SU-DHL-6 (cell line): Measurements from ENCODE around the gene ZBTB37.
A peak's percentile ranks its signal among the peaks of the same experiment; 100 is the strongest.
"Not testable (repeated sequence)": the region's sequence is repeated elsewhere in the genome, so short reads cannot be mapped to it uniquely, and the experiment has no call there.

Experiments
- H2AFZ ChIP-seq: fragments of 200-600 bp; sonication (generic); 2 replicates; pipeline ENCODE4 v1.6.1; 2014; ENCODE audit warnings: low read depth, mild to moderate bottlenecking, moderate library complexity, mixed read lengths, antibody characterized with exemption, low read length; ENCODE audit not compliant: severe bottlenecking
- H3F3A ChIP-seq: fragments of 200-600 bp; shearing (Covaris generic); 2 replicates; pipeline ENCODE4 v1.6.0; 2016; ENCODE audit warnings: antibody characterized with exemption, mild to moderate bottlenecking; ENCODE audit not compliant: insufficient read depth
- H3K27ac ChIP-seq: fragments of 200-600 bp; sonication (generic); 2 replicates; pipeline ENCODE4 v1.5.1; 2016; ENCODE audit warnings: low read depth, mild to moderate bottlenecking, low read length, moderate library complexity, mixed read lengths
- H3K27me3 ChIP-seq: fragments of 200-600 bp; sonication (generic), shearing (Covaris generic); 2 replicates; pipeline ENCODE4 v1.6.0; 2014; ENCODE audit warnings: mild to moderate bottlenecking, low read length
- H3K36me3 ChIP-seq: fragments of 200-600 bp; sonication (generic); 2 replicates; pipeline ENCODE4 v1.6.1; 2014; ENCODE audit warnings: mild to moderate bottlenecking, low read length, mixed read lengths
- H3K4me2 ChIP-seq: fragments of 300-600, 200-600 bp; shearing (Covaris generic), sonication (generic); 2 replicates; pipeline ENCODE4 v1.6.0; 2014; ENCODE audit warnings: low read length, low read depth, mild to moderate bottlenecking; ENCODE audit not compliant: poor library complexity, severe bottlenecking
- H3K4me3 ChIP-seq: fragments of 200-600 bp; sonication (generic); 2 replicates; pipeline ENCODE4 v1.5.1; 2014; ENCODE audit warnings: antibody characterized with exemption, low read length, mild to moderate bottlenecking, mixed read lengths; ENCODE audit not compliant: insufficient read depth, poor library complexity, severe bottlenecking
- H3K79me2 ChIP-seq: fragments of 200-600 bp; sonication (generic); 2 replicates; pipeline ENCODE4 v1.6.1; 2014; ENCODE audit warnings: mild to moderate bottlenecking, low read length, moderate library complexity; ENCODE audit not compliant: insufficient read depth
- H3K9ac ChIP-seq: fragments of 200-600 bp; sonication (generic); 2 replicates; pipeline ENCODE4 v1.7.0; 2014; ENCODE audit warnings: mild to moderate bottlenecking, low read length
- H3K9me2 ChIP-seq: fragments of 200-600 bp; sonication (generic); replicated peaks from 2 replicates; pipeline ENCODE4 v1.6.1; 2014; ENCODE audit warnings: low read length; ENCODE audit not compliant: insufficient read depth
- H3K9me3 ChIP-seq: fragments of 200-600 bp; sonication (generic); 2 replicates; pipeline ENCODE4 v1.6.1; 2014; ENCODE audit warnings: low read length, mixed read lengths; ENCODE audit not compliant: insufficient read depth
- H4K20me1 ChIP-seq: fragments of 200-600 bp; sonication (generic); 2 replicates; pipeline ENCODE4 v1.6.1; 2014; ENCODE audit warnings: low read depth, mild to moderate bottlenecking, antibody characterized with exemption, low read length, moderate library complexity, mixed read lengths
- EZH2phosphoT487 ChIP-seq: fragments of 200-600 bp; sonication (generic), shearing (Covaris generic); conservative IDR thresholded peaks from 2 replicates; pipeline ENCODE4 v1.6.1; 2018; ENCODE audit warnings: mild to moderate bottlenecking, antibody characterized with exemption, low read length, moderate library complexity, mixed read lengths
- TF ChIP-seq, protein P1 (sequence below): fragments of 200-600 bp; sonication (generic); IDR thresholded peaks from one replicate; pipeline ENCODE4 v1.5.1; 2017; ENCODE audit warnings: antibody characterized with exemption, mild to moderate bottlenecking, low read length, moderate library complexity; ENCODE audit not compliant: insufficient read depth, poor library complexity, severe bottlenecking

Gene ZBTB37

GRCh38 chr1:173871500-173871899 is 3.3 kb downstream of the ZBTB37 start:
- no peaks in the 10 kb centered on the region for H3K27me3 ChIP-seq
- peaks cover 1% of the 10 kb centered on the region; the same call in 1 of the 2 replicates for H4K20me1 ChIP-seq
- H3F3A ChIP-seq, result peaks cover 31% of the 10 kb centered on the region
- peaks cover 12% of the 10 kb centered on the region for H3K36me3 ChIP-seq
- H2AFZ ChIP-seq, result no peak overlapping the region
- H3K4me3 ChIP-seq, result no peak overlapping the region
- no peaks in the 10 kb centered on the region for H3K9me3 ChIP-seq
- H3K4me2 ChIP-seq, result peak overlapping the region; percentile 39
- TF ChIP-seq, protein P1, sequence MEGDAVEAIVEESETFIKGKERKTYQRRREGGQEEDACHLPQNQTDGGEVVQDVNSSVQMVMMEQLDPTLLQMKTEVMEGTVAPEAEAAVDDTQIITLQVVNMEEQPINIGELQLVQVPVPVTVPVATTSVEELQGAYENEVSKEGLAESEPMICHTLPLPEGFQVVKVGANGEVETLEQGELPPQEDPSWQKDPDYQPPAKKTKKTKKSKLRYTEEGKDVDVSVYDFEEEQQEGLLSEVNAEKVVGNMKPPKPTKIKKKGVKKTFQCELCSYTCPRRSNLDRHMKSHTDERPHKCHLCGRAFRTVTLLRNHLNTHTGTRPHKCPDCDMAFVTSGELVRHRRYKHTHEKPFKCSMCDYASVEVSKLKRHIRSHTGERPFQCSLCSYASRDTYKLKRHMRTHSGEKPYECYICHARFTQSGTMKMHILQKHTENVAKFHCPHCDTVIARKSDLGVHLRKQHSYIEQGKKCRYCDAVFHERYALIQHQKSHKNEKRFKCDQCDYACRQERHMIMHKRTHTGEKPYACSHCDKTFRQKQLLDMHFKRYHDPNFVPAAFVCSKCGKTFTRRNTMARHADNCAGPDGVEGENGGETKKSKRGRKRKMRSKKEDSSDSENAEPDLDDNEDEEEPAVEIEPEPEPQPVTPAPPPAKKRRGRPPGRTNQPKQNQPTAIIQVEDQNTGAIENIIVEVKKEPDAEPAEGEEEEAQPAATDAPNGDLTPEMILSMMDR, result no peak
- TF ChIP-seq EZH2phosphoT487, result no peak
- H3K27ac ChIP-seq, result no peak overlapping the region
- no peak overlapping the region; the same call in 1 of the 2 replicates for H3K9ac ChIP-seq
- peaks cover 19% of the 10 kb centered on the region for H3K79me2 ChIP-seq
- no peaks in the 10 kb centered on the region for H3K9me2 ChIP-seq

DNA sequence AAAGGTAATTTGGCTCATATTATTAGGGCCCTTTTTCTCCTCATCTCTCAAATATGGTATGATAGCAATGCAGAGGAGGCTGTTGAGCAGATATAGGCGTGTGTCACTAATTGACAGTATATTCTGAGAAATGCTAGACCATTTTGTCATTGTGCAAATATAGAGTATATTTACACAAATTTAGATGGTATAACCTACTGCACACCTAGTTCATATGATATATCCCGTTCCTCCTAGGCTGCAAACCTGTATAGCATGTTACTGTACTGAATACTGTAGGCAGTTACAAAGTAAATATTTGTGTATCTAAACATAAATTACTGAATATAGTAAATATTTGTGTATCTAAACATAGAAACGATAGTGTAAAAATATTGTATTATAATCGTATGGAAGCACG is 8.6 kb downstream of the ZBTB37 start:
- no peak overlapping the region for H2AFZ ChIP-seq
- no peaks in the 10 kb centered on the region for H4K20me1 ChIP-seq
- no peaks in the 10 kb centered on the region for H3K9me2 ChIP-seq
- H3K27me3 ChIP-seq, result no peaks in the 10 kb centered on the region
- no peaks in the 10 kb centered on the region for H3K36me3 ChIP-seq
- peaks cover 6% of the 10 kb centered on the region; the same call in 1 of the 2 replicates for H3K79me2 ChIP-seq
- no peak overlapping the region for H3K27ac ChIP-seq
- no peak overlapping the region for H3K4me3 ChIP-seq
- TF ChIP-seq, protein P1, result no peak
- no peak for TF ChIP-seq EZH2phosphoT487
- H3K4me2 ChIP-seq, result no peak overlapping the region
- H3K9ac ChIP-seq, result no peak overlapping the region
- no peaks in the 10 kb centered on the region for H3F3A ChIP-seq
- no peaks in the 10 kb centered on the region for H3K9me3 ChIP-seq

DNA sequence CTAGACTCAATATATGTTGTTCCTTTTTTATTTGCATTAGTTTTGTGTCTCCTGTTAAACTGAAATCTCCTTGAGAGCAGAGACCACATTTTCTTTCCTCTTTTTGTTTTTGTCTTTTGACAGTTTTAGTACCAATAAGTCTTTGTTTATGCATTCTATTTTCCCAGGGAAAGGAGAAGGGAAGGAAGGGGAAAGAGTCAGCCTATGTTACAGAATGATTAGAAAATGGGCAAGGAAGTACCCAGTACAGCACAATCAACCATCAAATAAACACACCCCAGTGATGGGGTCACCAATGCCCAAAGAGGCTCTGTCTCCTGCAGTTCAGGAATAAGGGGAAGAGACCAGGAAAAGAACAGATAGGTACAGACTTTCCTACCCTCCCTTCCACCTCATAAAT is 10.1 kb downstream of the ZBTB37 start:
- no peak overlapping the region for H2AFZ ChIP-seq
- no peak overlapping the region for H3K4me3 ChIP-seq
- H3K27me3 ChIP-seq, result no peaks in the 10 kb centered on the region
- no peaks in the 10 kb centered on the region for H4K20me1 ChIP-seq
- H3K79me2 ChIP-seq, result peaks cover 2% of the 10 kb centered on the region; the same call in 1 of the 2 replicates
- no peak overlapping the region for H3K9ac ChIP-seq
- no peaks in the 10 kb centered on the region for H3K9me3 ChIP-seq
- no peaks in the 10 kb centered on the region for H3F3A ChIP-seq
- H3K9me2 ChIP-seq, result no peaks in the 10 kb centered on the region
- H3K4me2 ChIP-seq, result no peak overlapping the region
- no peaks in the 10 kb centered on the region for H3K36me3 ChIP-seq
- no peak overlapping the region for H3K27ac ChIP-seq
- TF ChIP-seq, protein P1, result no peak
- no peak for TF ChIP-seq EZH2phosphoT487

- H3K27me3 ChIP-seq, H4K20me1 ChIP-seq, H3K9me3 ChIP-seq, H3K9me2 ChIP-seq, H3K27ac ChIP-seq, H3K36me3 ChIP-seq, H3K79me2 ChIP-seq, H3F3A ChIP-seq, H3K9ac ChIP-seq, H2AFZ ChIP-seq, H3K4me2 ChIP-seq, H3K4me3 ChIP-seq: not testable (repeated sequence)
Measured at GRCh38 chr1:173881117-173881516, 12.9 kb downstream of the ZBTB37 start.
